Panc1 (cell line): ENCODE measurements around the gene CACNA1C. TPM values are rescaled to one million over a fixed set of nuclear protein-coding genes. Genes with fewer than 3 reads are reported as not detected.

ENCODE experiments used
- ATAC-seq: fragments of 200-7000 bp; cut with Tn5 transposase; 2 replicates; pipeline ENCODE4 v1.9.1; 2020; ENCODE audit warnings: mild to moderate bottlenecking, moderate library complexity
- BruUV-seq: library from RNA; stranded (reverse); fragments of 400-500 nt; replicated peaks from 2 replicates; lab custom pipeline; 2021; lab: Mats Ljungman, UMichigan
- CTCF ChIA-PET: fragments of 300-600 bp; sonication (Branson Sonifier 250); formaldehyde crosslinking; loops from one replicate; lab custom pipeline; 2022; ENCODE audit warnings: antibody characterized with exemption; lab: Charles Lee
- POLR2A ChIA-PET: fragments of 300-600 bp; sonication (Branson Sonifier 250); formaldehyde crosslinking; loops from one replicate; lab custom pipeline; 2022; ENCODE audit warnings: antibody characterized with exemption; lab: Charles Lee
- DNase-seq: peaks from one replicate; pipeline ENCODE4 v3.0.0-alpha.2; 2010; ENCODE audit warnings: low read depth, low spot score
- H3K27ac ChIP-seq: 2 replicates; pipeline ENCODE4 v1.5.1; 2011; ENCODE audit warnings: mild to moderate bottlenecking, low read length, inconsistent platforms
- H3K27me3 ChIP-seq: fragments of 200-500 bp; sonication (Bioruptor generic); 2 replicates; pipeline ENCODE4 v1.6.0; 2014; ENCODE audit warnings: low read length, inconsistent platforms; ENCODE audit not compliant: control insufficient read depth, insufficient read depth
- H3K36me3 ChIP-seq: fragments of 200-500 bp; sonication (Bioruptor generic); 2 replicates; pipeline ENCODE4 v1.5.1; 2014; ENCODE audit warnings: inconsistent platforms, mild to moderate bottlenecking, low read length, moderate library complexity; ENCODE audit not compliant: control insufficient read depth, insufficient read depth
- H3K4me1 ChIP-seq: 2 replicates; pipeline ENCODE4 v1.5.1; 2011; ENCODE audit warnings: inconsistent platforms, mild to moderate bottlenecking, low read length, moderate library complexity; ENCODE audit not compliant: control insufficient read depth, insufficient read depth
- H3K4me3 ChIP-seq, 2 experiments: 2 replicates each; pipeline ENCODE4 v1.5.1; 2011 to 2012; ENCODE audit warnings: low read depth in 2 of 2, low read length in 2 of 2, mild to moderate bottlenecking in 2 of 2, inconsistent platforms in 1 of 2, moderate library complexity in 1 of 2
- H3K9me3 ChIP-seq: fragments of 200-500 bp; sonication (Bioruptor generic); 2 replicates; pipeline ENCODE4 v1.5.1; 2014; ENCODE audit warnings: low read depth, mild to moderate bottlenecking, inconsistent platforms, low read length, moderate library complexity; ENCODE audit not compliant: control insufficient read depth, insufficient read depth
- CTCF ChIP-seq: fragments of 450-650 bp; IDR thresholded peaks from 2 replicates; pipeline ENCODE4 v1.5.1; 2017; ENCODE audit warnings: mild to moderate bottlenecking
- POLR2AphosphoS5 ChIP-seq: IDR thresholded peaks from 2 replicates; pipeline ENCODE4 v1.6.1; 2012; ENCODE audit warnings: mild to moderate bottlenecking, low read depth, low read length, moderate library complexity
- REST ChIP-seq, 2 experiments: IDR thresholded peaks; 2 replicates each; pipeline ENCODE4 v1.6.1; 2011 to 2012; ENCODE audit warnings: low read depth in 2 of 2, control low read depth in 1 of 2, low read length in 1 of 2, mild to moderate bottlenecking in 1 of 2, moderate library complexity in 1 of 2; ENCODE audit not compliant: insufficient read depth in 1 of 2
- SIN3A ChIP-seq: IDR thresholded peaks from 2 replicates; pipeline ENCODE4 v1.6.1; 2012; ENCODE audit warnings: low read depth, mild to moderate bottlenecking, low read length, moderate library complexity, borderline replicate concordance; ENCODE audit not compliant: insufficient read depth
- TCF7L2 ChIP-seq: IDR thresholded peaks from 2 replicates; pipeline ENCODE4 v1.6.1; 2011; ENCODE audit warnings: mild to moderate bottlenecking, low read depth, low read length, inconsistent platforms
- in situ Hi-C: cut with HindIII; loops from 2 replicates; pipeline ENCODE4 v1.10.0; 2016; ENCODE audit warnings: low sequenced_read_pairs, low pct_unique_long_range_greater_than_20kb
- intact Hi-C: fragments of 100-400 bp; cut with micrococcal nuclease; formaldehyde crosslinking; loops from one replicate; pipeline ENCODE4 v1.10.0; 2022; ENCODE audit not compliant: unreplicated experiment
- total RNA-seq: library from RNA; stranded (reverse); gene quantifications from one replicate; pipeline ENCODE4 v1.2.1, GENCODE V29; 2021; ENCODE audit not compliant: unreplicated experiment

Gene CACNA1C
- total RNA-seq, 1 experiment from 2014 or later: 0.03 TPM

GRCh38 chr12:2466211-2466610 is 413.4 kb downstream of the CACNA1C start:
- in situ Hi-C loops (no loop called here), intact Hi-C loops (no loop called here)
- BruUV-seq: no TSS peak
- TF ChIP-seq POLR2AphosphoS5 (no peak), TCF7L2 (no peak), REST (IDR thresholded peaks at IDR 0.05; ENCODE audit: insufficient read depth in 1 of 2, low read depth in 2 of 2, low read length in 1 of 2) (no peak), CTCF (no peak), SIN3A (no peak)
- ATAC-seq (no peak), DNase-seq (no peak)
- POLR2A ChIA-PET: no interaction called here
- H3K36me3 ChIP-seq: no peaks in the 10 kb centered on the region
- H3K27ac ChIP-seq: no peak overlapping the region
- H3K4me3 ChIP-seq: no peak overlapping the region
- no peaks in the 10 kb centered on the region for H3K9me3 ChIP-seq
- H3K4me1 ChIP-seq: no peaks in the 10 kb centered on the region
- H3K27me3 ChIP-seq: no peaks in the 10 kb centered on the region; the same call in 1 of the 2 replicates
- CTCF ChIA-PET: no interaction called here

- ChIA-PET CTCF (interaction anchor here (0.5 kb wide), 1 partner anchor 676 kb away, joined by 4 read pairs; no protein-coding TSS in a partner anchor), POLR2A (no interaction called here)
- H3K4me1 ChIP-seq: no peaks in the 10 kb centered on the region
- no peak for TF ChIP-seq REST (IDR thresholded peaks at IDR 0.05; ENCODE audit: insufficient read depth in 1 of 2, low read depth in 2 of 2, low read length in 1 of 2)
- TF ChIP-seq TCF7L2: no peak
- TF ChIP-seq CTCF: no peak
- no peak for TF ChIP-seq POLR2AphosphoS5
- TF ChIP-seq SIN3A: no peak
- ATAC-seq (no peak), DNase-seq (no peak)
- intact Hi-C loops (no loop called here), in situ Hi-C loops (no loop called here)
- H3K27ac ChIP-seq: no peak overlapping the region
- H3K9me3 ChIP-seq: no peaks in the 10 kb centered on the region
- BruUV-seq: no TSS peak
- H3K27me3 ChIP-seq: no peaks in the 10 kb centered on the region; the same call in 1 of the 2 replicates
- H3K36me3 ChIP-seq: no peaks in the 10 kb centered on the region
- no peak overlapping the region for H3K4me3 ChIP-seq
These were observed 414.8 kb downstream of the CACNA1C start for GRCh38 chr12:2467447-2468195.
